Thymus (tissue), 11 donors: ENCODE results near the gene PTPRA. TPM values are rescaled to one million over a fixed set of nuclear protein-coding genes. Genes with fewer than 3 reads are reported as not detected.
A peak's percentile ranks its signal among the peaks of the same experiment; 100 is the strongest.

ENCODE experiments used
- DNase-seq, 9 donors: peaks; one replicate each; pipeline ENCODE4 v3.0.0-alpha.2; 2013; ENCODE audit warnings: low spot score in 9 of 9, low read depth in 6 of 9, missing footprints in 1 of 9
- H3K27ac ChIP-seq, 2 donors: one replicate each; pipeline ENCODE4 v1.5.1; 2013; ENCODE audit warnings: control low read depth in 1 of 2, low read depth in 1 of 2, low read length in 1 of 2, mild to moderate bottlenecking in 1 of 2, moderate library complexity in 1 of 2
- H3K27me3 ChIP-seq, 2 donors: one replicate each; pipeline ENCODE4 v1.5.1; 2013; ENCODE audit warnings: low read length in 1 of 2; ENCODE audit not compliant: control insufficient read depth in 2 of 2, insufficient read depth in 1 of 2
- H3K36me3 ChIP-seq, 2 donors: one replicate each; pipeline ENCODE4 v1.5.1; 2013; ENCODE audit warnings: low read length in 1 of 2, mild to moderate bottlenecking in 1 of 2, moderate library complexity in 1 of 2; ENCODE audit not compliant: control insufficient read depth in 2 of 2, insufficient read depth in 2 of 2
- H3K4me1 ChIP-seq, 2 donors: one replicate each; pipeline ENCODE4 v1.5.1; 2013; ENCODE audit warnings: low read length in 2 of 2; ENCODE audit not compliant: control insufficient read depth in 2 of 2, insufficient read depth in 2 of 2
- H3K4me3 ChIP-seq, 2 donors: one replicate each; pipeline ENCODE4 v1.5.1; 2013; ENCODE audit warnings: low read length in 2 of 2, control low read depth in 1 of 2, mild to moderate bottlenecking in 1 of 2
- H3K9me3 ChIP-seq, 2 donors: one replicate each; pipeline ENCODE4 v1.5.1; 2013; ENCODE audit warnings: low read length in 1 of 2, mild to moderate bottlenecking in 1 of 2; ENCODE audit not compliant: control insufficient read depth in 2 of 2, insufficient read depth in 1 of 2
- WGBS: extraction: QIAGEN DNeasy Blood & Tissue Kit; methylation state at CpG from one replicate; pipeline ENCODE4 v1.1.7; 2013; 5-methylcytosine and 5-hydroxymethylcytosine counted together
- polyA plus RNA-seq: library from polyadenylated mRNA; stranded (reverse); fragments of 200-250 nt; gene quantifications from one replicate; pipeline ENCODE4 v1.2.3, GENCODE V29; 2013
- total RNA-seq: library from RNA; stranded (reverse); fragments of 120-200 nt; gene quantifications from one replicate; pipeline ENCODE4 v1.2.4, GENCODE V29; 2013
- donor health status: healthy.

PTPRA gene
- total and polyA plus RNA-seq, 2 donors, result 35.5 to 55.0 TPM

- H3K27ac ChIP-seq, result no peak overlapping the region
- H3K4me3 ChIP-seq, result no peak overlapping the region
- H3K36me3 ChIP-seq, result no peaks in the 10 kb centered on the region
- DNase-seq, result no peak
- H3K9me3 ChIP-seq, result no peaks in the 10 kb centered on the region
- no peaks in the 10 kb centered on the region for H3K27me3 ChIP-seq
- H3K4me1 ChIP-seq, result peaks cover 0 to 2% of the 10 kb centered on the region in 2 donors
- 98% methylated on average over 5 of the region's 5 CpGs for WGBS
Observed at GRCh38 chr20:2846698-2847097, 26.6 kb upstream of the PTPRA start.

- Histone ChIP-seq H3K27me3 (no peaks in the 10 kb centered on the region), H3K4me3 (no peak overlapping the region), H3K27ac (no peak overlapping the region), H3K36me3 (no peaks in the 10 kb centered on the region), H3K9me3 (no peaks in the 10 kb centered on the region), H3K4me1 (peaks cover 0 to 5% of the 10 kb centered on the region in 2 donors)
- 95% methylated on average over 4 of the region's 4 CpGs for WGBS
- no peak for DNase-seq
Observed at GRCh38 chr20:2847802-2848201, 25.5 kb upstream of the PTPRA start.

GRCh38 chr20:2849529-2849928 is 23.8 kb upstream of the PTPRA start:
- Histone ChIP-seq H3K9me3 (no peaks in the 10 kb centered on the region), H3K27me3 (no peaks in the 10 kb centered on the region), H3K4me3 (no peak overlapping the region), H3K36me3 (no peaks in the 10 kb centered on the region), H3K4me1 (peaks cover 0 to 5% of the 10 kb centered on the region in 2 donors), H3K27ac (no peak overlapping the region)
- no peak for DNase-seq
- 92% methylated on average over 4 of the region's 4 CpGs for WGBS

- Histone ChIP-seq H3K27ac (no peak overlapping the region), H3K9me3 (no peaks in the 10 kb centered on the region), H3K4me1 (peaks cover 0 to 5% of the 10 kb centered on the region in 2 donors), H3K27me3 (no peaks in the 10 kb centered on the region), H3K36me3 (no peaks in the 10 kb centered on the region), H3K4me3 (no peak overlapping the region)
- 96% methylated on average over 10 of the region's 10 CpGs for WGBS
- DNase-seq, result no peak
Observed at GRCh38 chr20:2851086-2851485, 22.2 kb upstream of the PTPRA start.

- no peaks in the 10 kb centered on the region for H3K4me1 ChIP-seq
- WGBS, result 96% methylated on average over 2 of the region's 2 CpGs
Observed at GRCh38 chr20:2858591-2858990, 14.7 kb upstream of the PTPRA start.

GRCh38 chr20:2859330-2860121 is 13.8 kb upstream of the PTPRA start:
- no peaks in the 10 kb centered on the region for H3K4me1 ChIP-seq
- no peak overlapping the region for H3K4me3 ChIP-seq
- H3K36me3 ChIP-seq, result peaks cover 27 to 33% of the 10 kb centered on the region in 2 donors
- H3K27me3 ChIP-seq, result no peaks in the 10 kb centered on the region
- 94% methylated on average over 4 of the region's 4 CpGs for WGBS
- H3K27ac ChIP-seq, result no peak overlapping the region
- DNase-seq, result no peak
- H3K9me3 ChIP-seq, result no peaks in the 10 kb centered on the region

More at GRCh38 chr20:2858591-2858990, 14.7 kb upstream of the PTPRA start:
- peaks cover 22 to 27% of the 10 kb centered on the region in 2 donors for H3K36me3 ChIP-seq
- H3K4me3 ChIP-seq, result no peak overlapping the region
- DNase-seq, result no peak
- no peak overlapping the region for H3K27ac ChIP-seq
- H3K9me3 ChIP-seq, result no peaks in the 10 kb centered on the region
- no peaks in the 10 kb centered on the region for H3K27me3 ChIP-seq

- no peaks in the 10 kb centered on the region for H3K9me3 ChIP-seq
- no peaks in the 10 kb centered on the region for H3K27me3 ChIP-seq
- WGBS, result 99% methylated on average over 12 of the region's 12 CpGs
- H3K4me1 ChIP-seq, result peaks cover 0 to 21% of the 10 kb centered on the region in 2 donors
- H3K4me3 ChIP-seq, result no peak overlapping the region
- H3K27ac ChIP-seq, result no peak overlapping the region
- no peak for DNase-seq
- peaks cover 29 to 52% of the 10 kb centered on the region in 2 donors for H3K36me3 ChIP-seq
Observed at GRCh38 chr20:2864626-2865025, 8.7 kb upstream of the PTPRA start.

GRCh38 chr20:2865101-2865500 is 8.2 kb upstream of the PTPRA start:
- DNase-seq, result no peak
- H3K27ac ChIP-seq, result peak overlapping the region; percentile 0 to 26
- H3K27me3 ChIP-seq, result no peaks in the 10 kb centered on the region
- H3K9me3 ChIP-seq, result no peaks in the 10 kb centered on the region
- H3K36me3 ChIP-seq, result peaks cover 28 to 49% of the 10 kb centered on the region in 2 donors
- 96% methylated on average over 10 of the region's 10 CpGs for WGBS
- H3K4me1 ChIP-seq, result peaks cover 0 to 21% of the 10 kb centered on the region in 2 donors
- no peak overlapping the region for H3K4me3 ChIP-seq

GRCh38 chr20:2865630-2866029 is 7.7 kb upstream of the PTPRA start:
- no peak overlapping the region for H3K4me3 ChIP-seq
- peak in 6 of 9 donors; percentile 29 to 72 (median 47) for DNase-seq

More at GRCh38 chr20:2865630-2866029, 7.7 kb upstream of the PTPRA start:
- H3K36me3 ChIP-seq, result peaks cover 25 to 44% of the 10 kb centered on the region in 2 donors
- H3K27ac ChIP-seq, result peak overlapping the region; percentile 0 to 26
- 85% methylated on average over 3 of the region's 3 CpGs for WGBS
- H3K27me3 ChIP-seq, result peaks cover 3 to 4% of the 10 kb centered on the region in 2 donors
- peaks cover 0 to 21% of the 10 kb centered on the region in 2 donors for H3K4me1 ChIP-seq
- no peaks in the 10 kb centered on the region for H3K9me3 ChIP-seq
